Ishikawa (cell line): Measurements from ENCODE around the gene SCN8A.

Experiments
- CREB1 ChIP-seq: IDR thresholded peaks from 2 replicates; pipeline ENCODE4 v1.6.1; 2012; ENCODE audit warnings: low read depth
- FOXM1 ChIP-seq: IDR thresholded peaks from 2 replicates; pipeline ENCODE4 v1.6.1; 2012; ENCODE audit warnings: low read depth, borderline replicate concordance
- TAF1 ChIP-seq: IDR thresholded peaks from 2 replicates; pipeline ENCODE4 v1.6.1; 2012; ENCODE audit warnings: low read depth, mild to moderate bottlenecking
- TEAD4 ChIP-seq: IDR thresholded peaks from 2 replicates; pipeline ENCODE4 v1.6.1; 2012
- YY1 ChIP-seq: IDR thresholded peaks from 2 replicates; pipeline ENCODE4 v1.6.1; 2012; ENCODE audit warnings: low read depth

DNA sequence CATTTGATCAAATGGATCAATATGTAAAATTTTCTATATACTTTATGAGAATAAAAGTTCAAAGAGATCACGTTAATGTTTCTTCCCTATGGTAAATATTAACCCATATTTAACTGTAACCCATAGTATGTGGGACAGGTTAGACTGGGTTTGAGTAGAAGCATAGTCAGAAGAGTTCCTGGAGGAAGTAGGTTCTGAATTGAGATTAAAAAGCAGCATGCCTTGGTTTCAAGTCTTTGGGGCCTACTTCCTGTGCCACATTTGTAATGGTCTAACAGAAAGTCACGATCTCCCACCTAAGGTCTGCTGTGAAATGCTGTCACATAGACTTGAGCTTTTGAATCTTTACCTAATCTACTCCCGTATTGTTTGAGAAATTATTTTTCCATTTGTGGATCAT, 193.7 kb downstream of the SCN8A start:
- TF ChIP-seq FOXM1 (no peak), TAF1 (no peak), TEAD4 (no peak), YY1 (no peak), CREB1 (no peak)
